Mucosa of rectum (tissue), 2 donors: Measurements from ENCODE around the gene MANBA.

Experiments used
- H3K27ac ChIP-seq, 2 donors: one replicate each; pipeline ENCODE4 v1.7.0; 2013; ENCODE audit warnings: inconsistent platforms in 2 of 2, low read depth in 2 of 2, low read length in 2 of 2
- H3K27me3 ChIP-seq, 2 donors: one replicate each; pipeline ENCODE4 v1.7.0; 2013; ENCODE audit warnings: low read length in 2 of 2; ENCODE audit not compliant: control insufficient read depth in 2 of 2, insufficient read depth in 2 of 2
- H3K36me3 ChIP-seq, 2 donors: one replicate each; pipeline ENCODE4 v1.7.0; 2013; ENCODE audit warnings: low read length in 2 of 2; ENCODE audit not compliant: control insufficient read depth in 2 of 2, insufficient read depth in 2 of 2
- H3K4me1 ChIP-seq, 2 donors: one replicate each; pipeline ENCODE4 v1.7.0; 2013; ENCODE audit warnings: low read length in 2 of 2, mild to moderate bottlenecking in 1 of 2; ENCODE audit not compliant: control insufficient read depth in 2 of 2, insufficient read depth in 2 of 2
- H3K4me3 ChIP-seq, 2 donors: one replicate each; pipeline ENCODE4 v1.7.0; 2013; ENCODE audit warnings: low read length in 2 of 2
- H3K9ac ChIP-seq, 2 donors: one replicate each; pipeline ENCODE4 v1.7.0; 2013; ENCODE audit warnings: low read length in 2 of 2, low read depth in 1 of 2, mild to moderate bottlenecking in 1 of 2
- H3K9me3 ChIP-seq, 2 donors: one replicate each; pipeline ENCODE4 v1.7.0; 2013; ENCODE audit warnings: low read length in 2 of 2; ENCODE audit not compliant: control insufficient read depth in 2 of 2
- donor health status: healthy.
- donor health status: Normal muscosa, but diverticular disease.

Gene MANBA

GRCh38 chr4:102616636-102617035 lies 144.1 kb downstream of the MANBA start:
- Histone ChIP-seq H3K4me1 (peaks cover 11 to 16% of the 10 kb centered on the region in 2 donors), H3K27ac (no peak overlapping the region), H3K27me3 (no peaks in the 10 kb centered on the region), H3K9me3 (no peaks in the 10 kb centered on the region), H3K36me3 (peaks cover 46 to 48% of the 10 kb centered on the region in 2 donors), H3K9ac (no peak overlapping the region), H3K4me3 (no peak overlapping the region)

GRCh38 chr4:102614801-102615200 lies 146.0 kb downstream of the MANBA start:
- Histone ChIP-seq H3K4me1 (peaks cover 0 to 3% of the 10 kb centered on the region in 2 donors), H3K36me3 (peaks cover 62 to 65% of the 10 kb centered on the region in 2 donors), H3K27me3 (no peaks in the 10 kb centered on the region), H3K9me3 (no peaks in the 10 kb centered on the region), H3K4me3 (peak overlapping the region in 1 of 2 donors; percentile 23), H3K27ac (peak overlapping the region in 1 of 2 donors; percentile 44), H3K9ac (peak overlapping the region in 1 of 2 donors; percentile 27)

GRCh38 chr4:102612824-102613366 lies 147.9 kb downstream of the MANBA start:
- Histone ChIP-seq H3K9me3 (no peaks in the 10 kb centered on the region), H3K27me3 (no peaks in the 10 kb centered on the region), H3K36me3 (peaks cover 72 to 79% of the 10 kb centered on the region in 2 donors), H3K4me1 (no peaks in the 10 kb centered on the region), H3K4me3 (no peak overlapping the region), H3K27ac (peak overlapping the region; percentile 11 to 18), H3K9ac (no peak overlapping the region)

- H3K9me3 ChIP-seq, result no peaks in the 10 kb centered on the region
- H3K4me1 ChIP-seq, result no peaks in the 10 kb centered on the region
- H3K27me3 ChIP-seq, result no peaks in the 10 kb centered on the region
- H3K36me3 ChIP-seq, result peaks cover 78 to 86% of the 10 kb centered on the region in 2 donors
- H3K9ac ChIP-seq, result no peak overlapping the region
- peak overlapping the region; percentile 11 to 18 for H3K27ac ChIP-seq
- H3K4me3 ChIP-seq, result no peak overlapping the region
These were observed 148.6 kb downstream of the MANBA start for GRCh38 chr4:102612210-102612609.

GRCh38 chr4:102610476-102610875 lies 150.3 kb downstream of the MANBA start:
- Histone ChIP-seq H3K4me1 (no peaks in the 10 kb centered on the region), H3K27ac (no peak overlapping the region), H3K9me3 (no peaks in the 10 kb centered on the region), H3K9ac (no peak overlapping the region), H3K27me3 (no peaks in the 10 kb centered on the region), H3K4me3 (no peak overlapping the region), H3K36me3 (peaks cover 82% of the 10 kb centered on the region in 2 donors)

- Histone ChIP-seq H3K27ac (no peak overlapping the region), H3K36me3 (peaks cover 82 to 84% of the 10 kb centered on the region in 2 donors), H3K9me3 (no peaks in the 10 kb centered on the region), H3K27me3 (no peaks in the 10 kb centered on the region), H3K4me3 (no peak overlapping the region), H3K4me1 (no peaks in the 10 kb centered on the region), H3K9ac (no peak overlapping the region)
These were observed 150.8 kb downstream of the MANBA start for GRCh38 chr4:102610007-102610406.

- H3K9ac ChIP-seq, result no peak overlapping the region
- no peaks in the 10 kb centered on the region for H3K4me1 ChIP-seq
- H3K36me3 ChIP-seq, result peaks cover 74 to 75% of the 10 kb centered on the region in 2 donors
- H3K9me3 ChIP-seq, result no peaks in the 10 kb centered on the region
- no peak overlapping the region for H3K4me3 ChIP-seq
- H3K27ac ChIP-seq, result no peak overlapping the region
- H3K27me3 ChIP-seq, result no peaks in the 10 kb centered on the region
These were observed 152.6 kb downstream of the MANBA start for GRCh38 chr4:102608190-102608589.

GRCh38 chr4:102606846-102607450 lies 153.8 kb downstream of the MANBA start:
- Histone ChIP-seq H3K27ac (no peak overlapping the region), H3K27me3 (no peaks in the 10 kb centered on the region), H3K9me3 (no peaks in the 10 kb centered on the region), H3K36me3 (peaks cover 66 to 69% of the 10 kb centered on the region in 2 donors), H3K4me1 (no peaks in the 10 kb centered on the region), H3K4me3 (no peak overlapping the region), H3K9ac (no peak overlapping the region)

GRCh38 chr4:102606261-102606660 lies 154.5 kb downstream of the MANBA start:
- H3K36me3 ChIP-seq, result peaks cover 65 to 69% of the 10 kb centered on the region in 2 donors
- H3K4me3 ChIP-seq, result no peak overlapping the region
- no peaks in the 10 kb centered on the region for H3K4me1 ChIP-seq
- no peak overlapping the region for H3K9ac ChIP-seq
- H3K27me3 ChIP-seq, result no peaks in the 10 kb centered on the region
- H3K9me3 ChIP-seq, result no peaks in the 10 kb centered on the region
- no peak overlapping the region for H3K27ac ChIP-seq

GRCh38 chr4:102604222-102604940 lies 156.4 kb downstream of the MANBA start:
- peaks cover 63 to 64% of the 10 kb centered on the region in 2 donors for H3K36me3 ChIP-seq
- no peaks in the 10 kb centered on the region for H3K9me3 ChIP-seq
- no peaks in the 10 kb centered on the region for H3K4me1 ChIP-seq
- no peak overlapping the region for H3K4me3 ChIP-seq
- no peaks in the 10 kb centered on the region for H3K27me3 ChIP-seq
- no peak overlapping the region for H3K9ac ChIP-seq
- no peak overlapping the region for H3K27ac ChIP-seq
